Smooth muscle cell (in vitro differentiated cells): ENCODE results near the gene SLC66A2. TPM values are rescaled to one million over a fixed set of nuclear protein-coding genes. Genes with fewer than 3 reads are reported as not detected.

Source experiments
- DNase-seq: peaks from one replicate; lab custom pipeline; 2025; ENCODE audit not compliant: unreplicated experiment; lab: John Stamatoyannopoulos, UW
- H2AFZ ChIP-seq: fragments of 200-600 bp; sonication (generic); 2 replicates; pipeline ENCODE4 v1.6.0; 2016; ENCODE audit warnings: antibody characterized with exemption, low read depth, mild to moderate bottlenecking
- H3F3A ChIP-seq: fragments of 200-600 bp; sonication (generic); 2 replicates; pipeline ENCODE4 v1.6.0; 2017; ENCODE audit warnings: antibody characterized with exemption, low read depth
- H3K27ac ChIP-seq: fragments of 200-600 bp; sonication (generic); 2 replicates; pipeline ENCODE4 v1.5.1; 2016; ENCODE audit warnings: low read depth, mild to moderate bottlenecking
- H3K27me3 ChIP-seq: fragments of 200-600 bp; sonication (generic); 2 replicates; pipeline ENCODE4 v1.6.1; 2016; ENCODE audit warnings: low read depth, mild to moderate bottlenecking
- H3K36me3 ChIP-seq: fragments of 200-600 bp; sonication (generic); 2 replicates; pipeline ENCODE4 v1.5.1; 2016; ENCODE audit warnings: low read depth
- H3K4me1 ChIP-seq: fragments of 200-600 bp; sonication (generic); 2 replicates; pipeline ENCODE4 v1.5.1; 2016; ENCODE audit warnings: low read depth
- H3K4me2 ChIP-seq: fragments of 200-600 bp; sonication (generic); 2 replicates; pipeline ENCODE4 v1.6.0; 2016; ENCODE audit warnings: mild to moderate bottlenecking
- H3K4me3 ChIP-seq: fragments of 200-600 bp; sonication (generic); 2 replicates; pipeline ENCODE4 v1.5.1; 2016; ENCODE audit warnings: mild to moderate bottlenecking
- H3K79me2 ChIP-seq: fragments of 200-600 bp; sonication (generic); 2 replicates; pipeline ENCODE4 v1.6.0; 2016; ENCODE audit warnings: low read depth, mild to moderate bottlenecking
- H3K9ac ChIP-seq: fragments of 200-600 bp; sonication (generic); 2 replicates; pipeline ENCODE4 v1.6.0; 2016; ENCODE audit warnings: low read depth
- H3K9me3 ChIP-seq: fragments of 200-600 bp; sonication (generic); replicated peaks from 2 replicates; pipeline ENCODE4 v1.5.1; 2016; ENCODE audit warnings: low read depth
- H4K20me1 ChIP-seq: fragments of 200-600 bp; sonication (generic); 2 replicates; pipeline ENCODE4 v1.6.0; 2016; ENCODE audit warnings: low read depth
- WGBS: methylation state at CpG from one replicate; pipeline ENCODE4 v1.1.7; 2016; ENCODE audit warnings: low lambda C conversion rate; 5-methylcytosine and 5-hydroxymethylcytosine counted together
- polyA plus RNA-seq: library from polyadenylated mRNA; unstranded; fragments of >200 nt; fragmentation: Nextera tagmentation; extraction: Ambion mirVana; gene quantifications from 2 replicates; pipeline ENCODE4 v1.2.1, GENCODE V29; 2016
- total RNA-seq: library from RNA; depleted of rRNA; stranded (reverse); fragments of >200 nt; gene quantifications from 2 replicates; pipeline ENCODE4 v1.2.3, GENCODE V29; 2014
- TF ChIP-seq, protein P1 (sequence below): fragments of 200-600 bp; sonication (generic); IDR thresholded peaks from 2 replicates; pipeline ENCODE4 v1.5.1; 2017; ENCODE audit warnings: borderline replicate concordance, mild to moderate bottlenecking, antibody characterized with exemption; ENCODE audit not compliant: insufficient read depth, poor library complexity, severe bottlenecking

SLC66A2 gene
- total and polyA plus RNA-seq, 2 experiments from 2014 or later: 23.6 to 37.9 TPM

DNA sequence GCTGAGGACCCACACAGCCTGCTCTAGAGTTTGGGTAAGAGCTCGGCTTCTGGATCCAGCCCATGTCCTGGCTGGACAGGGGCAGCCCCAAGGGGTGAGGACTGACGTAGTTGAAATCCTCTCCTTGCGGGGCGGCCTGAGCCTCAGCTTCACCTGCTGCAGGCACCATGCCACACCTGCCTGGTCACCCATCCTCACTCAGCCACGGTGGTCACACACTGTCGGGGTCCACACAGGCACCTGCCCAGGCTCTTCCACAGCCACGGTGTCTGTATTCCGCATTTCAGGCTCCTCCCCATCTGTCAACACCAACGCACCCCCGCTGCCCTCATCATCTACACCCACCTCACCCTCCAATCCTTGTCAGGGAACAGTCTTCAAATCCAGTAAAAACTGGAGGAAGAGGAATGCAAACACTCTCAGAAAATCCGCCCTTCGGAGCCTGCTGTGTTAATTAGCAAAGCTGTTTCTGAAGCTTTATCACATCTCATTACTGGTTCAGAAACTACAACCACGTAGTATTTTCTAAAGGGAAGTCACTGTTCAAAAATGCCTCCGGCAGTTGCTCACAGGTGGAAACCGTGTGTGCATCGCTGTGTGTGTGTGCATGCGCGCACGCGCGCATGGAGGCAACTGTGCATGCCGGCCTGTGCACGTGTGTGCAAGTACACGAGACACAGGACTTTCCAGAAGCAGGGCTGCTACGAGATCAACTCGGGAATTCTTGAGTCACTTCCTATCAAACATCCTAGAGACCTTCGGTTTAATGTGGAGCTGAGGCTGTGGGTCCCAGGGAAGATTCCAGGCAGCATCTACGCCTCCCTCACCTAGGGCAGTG, 38.2 kb downstream of the SLC66A2 start:
- Histone ChIP-seq H3K79me2 (peaks cover 4% of the 10 kb centered on the region), H3F3A (no peaks in the 10 kb centered on the region), H3K4me1 (no peaks in the 10 kb centered on the region), H4K20me1 (peaks cover 38% of the 10 kb centered on the region), H3K27me3 (no peaks in the 10 kb centered on the region), H2AFZ (no peak overlapping the region), H3K4me3 (no peak overlapping the region), H3K27ac (no peak overlapping the region), H3K9me3 (no peaks in the 10 kb centered on the region), H3K36me3 (no peaks in the 10 kb centered on the region), H3K9ac (no peak overlapping the region), H3K4me2 (no peak overlapping the region)
- WGBS: 92% methylated on average over 28 of the region's 28 CpGs
- TF ChIP-seq, protein P1, sequence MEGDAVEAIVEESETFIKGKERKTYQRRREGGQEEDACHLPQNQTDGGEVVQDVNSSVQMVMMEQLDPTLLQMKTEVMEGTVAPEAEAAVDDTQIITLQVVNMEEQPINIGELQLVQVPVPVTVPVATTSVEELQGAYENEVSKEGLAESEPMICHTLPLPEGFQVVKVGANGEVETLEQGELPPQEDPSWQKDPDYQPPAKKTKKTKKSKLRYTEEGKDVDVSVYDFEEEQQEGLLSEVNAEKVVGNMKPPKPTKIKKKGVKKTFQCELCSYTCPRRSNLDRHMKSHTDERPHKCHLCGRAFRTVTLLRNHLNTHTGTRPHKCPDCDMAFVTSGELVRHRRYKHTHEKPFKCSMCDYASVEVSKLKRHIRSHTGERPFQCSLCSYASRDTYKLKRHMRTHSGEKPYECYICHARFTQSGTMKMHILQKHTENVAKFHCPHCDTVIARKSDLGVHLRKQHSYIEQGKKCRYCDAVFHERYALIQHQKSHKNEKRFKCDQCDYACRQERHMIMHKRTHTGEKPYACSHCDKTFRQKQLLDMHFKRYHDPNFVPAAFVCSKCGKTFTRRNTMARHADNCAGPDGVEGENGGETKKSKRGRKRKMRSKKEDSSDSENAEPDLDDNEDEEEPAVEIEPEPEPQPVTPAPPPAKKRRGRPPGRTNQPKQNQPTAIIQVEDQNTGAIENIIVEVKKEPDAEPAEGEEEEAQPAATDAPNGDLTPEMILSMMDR: no peak
- no peak for DNase-seq

DNA sequence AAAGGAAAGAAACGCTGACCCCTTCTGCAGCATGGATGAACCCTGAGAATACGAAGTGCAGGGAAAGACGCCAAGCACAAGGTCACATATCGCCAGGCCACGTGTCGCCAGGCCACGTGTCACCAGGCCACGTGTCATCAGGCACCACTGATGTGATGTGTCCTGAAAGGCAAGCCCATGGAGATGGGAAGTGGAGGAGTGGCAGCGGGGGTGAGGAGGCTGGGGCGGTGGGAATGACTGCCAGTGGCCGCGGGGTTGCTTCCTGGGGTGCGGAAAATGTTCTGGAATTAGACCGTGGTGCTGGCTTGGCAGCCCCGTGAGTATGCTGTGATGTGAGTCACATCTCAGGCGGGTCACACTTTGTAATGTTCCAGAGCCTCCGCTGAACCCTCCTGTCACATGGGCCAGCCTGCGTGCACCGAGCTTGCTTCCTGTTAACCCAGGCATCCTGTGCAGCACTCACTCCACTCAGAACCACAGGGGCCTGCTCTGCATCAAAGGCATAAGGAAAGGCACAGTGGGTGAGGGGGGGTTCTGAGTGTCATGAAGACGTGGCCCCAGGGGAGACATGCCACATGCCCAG, 39.0 kb downstream of the SLC66A2 start:
- Histone ChIP-seq H3K9ac (no peak overlapping the region), H3K4me2 (no peak overlapping the region), H3K27me3 (no peaks in the 10 kb centered on the region), H3K27ac (no peak overlapping the region), H3K9me3 (no peaks in the 10 kb centered on the region), H2AFZ (no peak overlapping the region), H3K36me3 (no peaks in the 10 kb centered on the region), H3K79me2 (peaks cover 4% of the 10 kb centered on the region), H3F3A (no peaks in the 10 kb centered on the region), H4K20me1 (peaks cover 38% of the 10 kb centered on the region), H3K4me1 (no peaks in the 10 kb centered on the region), H3K4me3 (no peak overlapping the region)
- DNase-seq: no peak
- WGBS: 81% methylated on average over 20 of the region's 20 CpGs
- TF ChIP-seq, protein P1: no peak

DNA sequence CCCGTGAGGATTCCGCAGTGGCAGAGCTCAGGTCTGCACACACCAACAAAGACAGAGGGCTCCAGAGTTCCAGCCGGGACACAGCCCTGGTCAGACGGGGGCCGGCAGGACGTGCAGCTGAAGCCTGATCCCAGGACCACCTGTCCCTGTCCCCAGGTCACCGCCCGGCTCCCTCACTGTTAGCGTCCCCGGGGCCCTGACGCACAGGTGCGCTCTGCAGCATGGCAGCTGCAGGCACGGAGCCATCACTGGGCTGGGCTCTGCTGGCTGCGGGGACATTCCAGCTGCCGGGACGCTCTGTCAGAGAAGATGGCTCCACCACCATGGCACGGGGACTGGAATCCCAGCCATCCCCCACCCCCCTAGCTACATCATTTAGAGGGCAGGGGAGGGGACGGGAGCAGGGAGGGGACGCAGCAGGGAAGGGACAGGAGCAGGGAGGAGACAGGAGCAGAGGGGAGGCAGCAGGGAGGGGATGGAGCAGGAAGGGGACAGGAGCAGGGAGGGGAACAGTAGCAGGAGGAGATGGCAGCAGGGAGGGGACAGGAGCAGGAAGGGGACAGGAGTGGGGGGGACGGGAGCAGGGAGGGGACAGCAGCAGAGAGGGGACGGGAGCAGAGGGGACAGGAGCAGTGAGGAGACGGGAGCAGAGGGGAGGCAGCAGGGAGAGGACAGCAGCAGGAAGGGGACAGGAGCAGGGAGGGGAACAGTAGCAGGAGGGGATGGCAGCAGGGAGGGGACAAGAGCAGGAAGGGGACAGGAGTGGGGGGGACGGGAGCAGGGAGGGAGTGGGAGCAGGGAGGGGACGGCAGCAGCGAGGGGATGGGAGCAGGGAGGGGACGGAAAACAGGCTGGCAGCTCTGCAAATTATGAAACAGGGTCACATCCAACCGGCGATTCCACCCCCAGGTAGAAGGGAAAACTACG, 39.8 kb downstream of the SLC66A2 start:
- TF ChIP-seq, protein P1: no peak
- peaks cover 4% of the 10 kb centered on the region for H3F3A ChIP-seq
- H3K9ac ChIP-seq: no peak overlapping the region
- H3K27ac ChIP-seq: no peak overlapping the region
- H3K27me3 ChIP-seq: no peaks in the 10 kb centered on the region
- no peak overlapping the region for H2AFZ ChIP-seq
- H3K36me3 ChIP-seq: no peaks in the 10 kb centered on the region
- no peaks in the 10 kb centered on the region for H3K9me3 ChIP-seq
- peaks cover 39% of the 10 kb centered on the region for H4K20me1 ChIP-seq
- no peak overlapping the region for H3K4me2 ChIP-seq
- H3K4me1 ChIP-seq: no peaks in the 10 kb centered on the region
- peaks cover 4% of the 10 kb centered on the region for H3K79me2 ChIP-seq
- 77% methylated on average over 17 of the region's 29 CpGs for WGBS
- DNase-seq: no peak
- no peak overlapping the region for H3K4me3 ChIP-seq
